Neural crest cell (in vitro differentiated cells): ENCODE data around the gene CUEDC1. TPM values are rescaled to one million over a fixed set of nuclear protein-coding genes. Genes with fewer than 3 reads are reported as not detected.

ENCODE experiments used
- DNase-seq: peaks from one replicate; pipeline ENCODE4 v3.0.0; 2021; ENCODE audit warnings: low read depth, mixed read lengths, low spot score
- H3K27ac Mint-ChIP-seq: one replicate; pipeline ENCODE4 v1.8.0; 2021; ENCODE audit warnings: mild to moderate bottlenecking, mixed read lengths; ENCODE audit not compliant: unreplicated experiment
- H3K27me3 Mint-ChIP-seq: 2 replicates; pipeline ENCODE4 v1.8.0; 2021; ENCODE audit warnings: low read depth, mild to moderate bottlenecking, mixed read lengths
- H3K36me3 Mint-ChIP-seq: 2 replicates; pipeline ENCODE4 v1.8.0; 2021; ENCODE audit warnings: low read depth, mild to moderate bottlenecking, mixed read lengths
- H3K4me1 Mint-ChIP-seq: 2 replicates; pipeline ENCODE4 v1.8.0; 2021; ENCODE audit warnings: mixed read lengths
- H3K4me3 Mint-ChIP-seq: one replicate; pipeline ENCODE4 v1.8.0; 2021; ENCODE audit warnings: mild to moderate bottlenecking, mixed read lengths
- H3K9me3 Mint-ChIP-seq: 2 replicates; pipeline ENCODE4 v1.8.0; 2021; ENCODE audit warnings: mixed read lengths
- CTCF ChIP-seq: fragments of 200-600 bp; sonication (generic); conservative IDR thresholded peaks from 2 replicates; pipeline ENCODE4 v1.5.0; 2021; ENCODE audit warnings: antibody characterized with exemption, mild to moderate bottlenecking
- total RNA-seq: library from RNA; stranded (reverse); gene quantifications from 2 replicates; pipeline ENCODE4 v1.2.1, GENCODE V29; 2021

Gene CUEDC1
- total RNA-seq, 1 donor from 2014 or later = 86.9 TPM

DNA sequence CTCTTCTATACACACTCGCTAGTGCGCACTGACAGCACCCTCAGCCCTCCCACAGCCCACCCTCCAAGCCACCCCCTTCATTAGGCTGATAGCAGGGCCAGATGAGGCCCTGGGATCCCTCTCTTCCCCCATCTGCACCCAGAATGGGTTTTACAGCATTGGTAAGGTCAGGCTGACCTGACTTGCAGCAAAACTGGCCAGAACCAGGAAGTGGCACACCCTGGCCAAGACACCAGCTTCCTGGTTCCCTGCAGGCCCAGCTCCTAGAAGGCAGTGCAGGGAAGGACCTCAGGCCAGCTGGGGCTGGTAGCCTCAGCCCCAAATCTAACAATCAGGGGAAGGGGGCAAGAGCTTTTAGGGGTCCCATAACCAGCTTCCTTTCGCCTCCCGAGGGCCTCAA is 55.4 kb downstream of the CUEDC1 start:
- no peak for DNase-seq
- Mint-ChIP-seq H3K4me3 (peak overlapping the region; percentile 39), H3K36me3 (no peaks in the 10 kb centered on the region), H3K27me3 (no peaks in the 10 kb centered on the region), H3K4me1 (peaks cover 83% of the 10 kb centered on the region), H3K27ac (peak overlapping the region; percentile 69), H3K9me3 (no peaks in the 10 kb centered on the region)
- no peak for TF ChIP-seq CTCF

DNA sequence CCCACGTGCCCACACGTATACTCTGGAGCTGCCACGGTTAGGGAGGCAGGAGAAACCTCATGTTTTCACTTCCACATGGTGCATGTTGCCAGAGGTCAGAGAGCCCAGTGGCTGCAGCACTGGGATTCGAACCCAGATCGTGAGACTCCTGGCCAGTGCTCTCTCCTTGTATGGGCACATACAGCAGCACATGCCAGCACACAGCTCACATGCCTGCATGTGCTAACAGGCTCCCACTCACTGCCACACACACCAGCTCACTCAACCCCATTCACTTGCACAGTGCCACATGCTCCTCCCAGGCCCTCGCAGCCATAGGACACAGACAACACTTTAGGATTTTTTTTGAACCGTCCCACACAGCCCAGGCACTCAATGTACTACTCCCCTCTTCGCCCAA is 55.8 kb downstream of the CUEDC1 start:
- DNase-seq = no peak
- Mint-ChIP-seq H3K4me3 (peak overlapping the region; percentile 39), H3K36me3 (no peaks in the 10 kb centered on the region), H3K9me3 (no peaks in the 10 kb centered on the region), H3K27ac (peak overlapping the region; percentile 69), H3K4me1 (peaks cover 82% of the 10 kb centered on the region), H3K27me3 (no peaks in the 10 kb centered on the region)
- no peak for TF ChIP-seq CTCF

DNA sequence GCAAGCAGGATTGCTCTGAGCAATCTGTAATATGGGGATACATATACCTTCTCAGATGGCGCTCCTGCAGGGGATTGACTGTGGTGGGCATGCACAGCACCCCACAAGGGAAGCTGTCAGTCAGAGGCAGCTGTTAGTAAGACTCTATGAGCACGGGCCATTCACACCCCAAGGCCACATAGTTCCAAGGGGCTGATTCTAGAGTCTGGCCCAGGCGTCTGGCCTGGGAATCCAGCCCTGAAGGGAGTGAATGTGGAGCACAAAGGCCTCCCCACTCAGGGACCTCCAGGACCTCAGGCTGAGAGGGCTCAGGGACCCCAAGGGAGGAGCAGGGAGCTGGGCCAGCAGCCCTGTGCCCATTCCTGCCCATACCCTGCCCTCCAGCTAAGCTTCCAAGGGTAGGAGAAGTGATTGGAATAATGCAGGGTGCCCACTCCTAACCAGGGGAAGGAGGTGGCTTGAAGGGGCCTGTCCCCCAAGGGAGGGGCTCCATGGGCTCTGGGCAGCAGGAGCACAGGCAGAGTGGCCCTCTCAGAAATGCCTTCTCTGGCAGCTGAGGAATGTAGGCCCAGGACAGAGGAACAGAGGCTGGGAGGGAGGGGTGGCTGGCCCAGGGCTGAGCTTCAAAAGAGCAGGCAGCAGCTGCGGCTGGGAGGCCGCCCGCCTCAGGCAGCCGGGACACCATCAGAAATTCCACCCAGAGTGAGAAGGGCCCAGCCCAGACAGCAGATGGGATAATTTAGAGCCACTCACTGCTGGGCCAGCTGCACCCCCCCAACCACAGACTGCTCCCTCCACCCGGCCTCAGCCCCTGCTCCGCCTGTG is 56.5 kb downstream of the CUEDC1 start:
- Mint-ChIP-seq H3K27me3 (no peaks in the 10 kb centered on the region), H3K9me3 (no peaks in the 10 kb centered on the region), H3K4me3 (peak overlapping the region; percentile 58), H3K36me3 (no peaks in the 10 kb centered on the region), H3K27ac (peak overlapping the region; percentile 90), H3K4me1 (peaks cover 80% of the 10 kb centered on the region)
- TF ChIP-seq CTCF = no peak
- DNase-seq = peak; percentile 57

- H3K27ac Mint-ChIP-seq = peak overlapping the region; percentile 71
- H3K4me1 Mint-ChIP-seq = peaks cover 84% of the 10 kb centered on the region
- H3K4me3 Mint-ChIP-seq = peak overlapping the region; percentile 15
Observed at GRCh38 chr17:57895382-57896060, 59.7 kb downstream of the CUEDC1 start.

GRCh38 chr17:57894848-57895247 is 60.4 kb downstream of the CUEDC1 start:
- Mint-ChIP-seq H3K27me3 (peaks cover 2% of the 10 kb centered on the region), H3K4me1 (peaks cover 80% of the 10 kb centered on the region), H3K4me3 (peak overlapping the region; percentile 15), H3K36me3 (peaks cover 5% of the 10 kb centered on the region), H3K27ac (peak overlapping the region; percentile 71), H3K9me3 (no peaks in the 10 kb centered on the region)
- DNase-seq = no peak
- TF ChIP-seq CTCF = no peak

More at GRCh38 chr17:57895382-57896060, 59.7 kb downstream of the CUEDC1 start:
- no peak for TF ChIP-seq CTCF
- H3K27me3 Mint-ChIP-seq = peaks cover 2% of the 10 kb centered on the region
- peaks cover 5% of the 10 kb centered on the region for H3K36me3 Mint-ChIP-seq
- no peaks in the 10 kb centered on the region for H3K9me3 Mint-ChIP-seq
- no peak for DNase-seq
